H1 (cell line): ENCODE results near the gene ALG11.

Experiments used
- POLR2A ChIP-seq, 2 experiments: IDR thresholded peaks; 1 replicate in 1 of 2; 2 replicates in 1 of 2; pipeline ENCODE4 v1.6.1; 2011; ENCODE audit warnings: low read depth in 2 of 2, low read length in 2 of 2, mild to moderate bottlenecking in 2 of 2; ENCODE audit errors: control extremely low read depth in 1 of 2
- POLR2AphosphoS5 ChIP-seq: IDR thresholded peaks from 2 replicates; pipeline ENCODE4 v1.6.1; 2011; ENCODE audit warnings: low read depth, low read length

DNA sequence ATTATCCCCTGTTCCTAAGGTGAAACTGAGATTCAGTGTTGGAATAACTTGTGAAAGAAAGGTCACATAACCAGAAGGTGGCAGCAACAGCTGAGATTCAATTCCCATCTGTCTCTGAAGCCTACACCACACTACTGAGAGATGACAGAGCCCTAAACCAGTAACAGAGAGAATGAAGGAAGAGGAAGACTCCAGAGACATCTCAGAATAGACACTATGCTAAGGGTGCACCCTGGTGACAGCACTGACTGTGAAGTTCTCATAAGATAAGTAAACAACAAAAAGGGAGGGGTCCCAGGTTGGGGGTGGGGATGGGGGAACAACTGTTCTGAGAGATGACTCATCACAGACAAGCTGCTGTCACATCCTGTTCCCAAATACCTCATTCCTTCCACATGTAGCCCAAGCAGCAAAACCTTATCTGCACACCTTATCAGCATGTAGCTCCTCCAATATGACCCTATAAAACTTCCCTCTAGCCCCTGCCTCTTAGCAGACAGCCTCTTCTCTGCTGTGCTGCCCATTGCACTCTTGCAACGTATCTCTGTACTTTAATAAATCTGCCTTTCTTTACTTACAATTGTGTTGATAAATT, 58.8 kb downstream of the ALG11 start:
- no peak for TF ChIP-seq POLR2A (IDR thresholded peaks at IDR 0.05; ENCODE audit: control extremely low read depth in 1 of 2, low read depth in 2 of 2, low read length in 2 of 2)
- TF ChIP-seq POLR2AphosphoS5: no peak
